Measurements from ENCODE around the gene PCNP. TPM values are rescaled to one million over a fixed set of nuclear protein-coding genes. Genes with fewer than 3 reads are reported as not detected.

Gene PCNP
- total RNA-seq, 1 experiment from 2014 or later: 216 TPM

DNA sequence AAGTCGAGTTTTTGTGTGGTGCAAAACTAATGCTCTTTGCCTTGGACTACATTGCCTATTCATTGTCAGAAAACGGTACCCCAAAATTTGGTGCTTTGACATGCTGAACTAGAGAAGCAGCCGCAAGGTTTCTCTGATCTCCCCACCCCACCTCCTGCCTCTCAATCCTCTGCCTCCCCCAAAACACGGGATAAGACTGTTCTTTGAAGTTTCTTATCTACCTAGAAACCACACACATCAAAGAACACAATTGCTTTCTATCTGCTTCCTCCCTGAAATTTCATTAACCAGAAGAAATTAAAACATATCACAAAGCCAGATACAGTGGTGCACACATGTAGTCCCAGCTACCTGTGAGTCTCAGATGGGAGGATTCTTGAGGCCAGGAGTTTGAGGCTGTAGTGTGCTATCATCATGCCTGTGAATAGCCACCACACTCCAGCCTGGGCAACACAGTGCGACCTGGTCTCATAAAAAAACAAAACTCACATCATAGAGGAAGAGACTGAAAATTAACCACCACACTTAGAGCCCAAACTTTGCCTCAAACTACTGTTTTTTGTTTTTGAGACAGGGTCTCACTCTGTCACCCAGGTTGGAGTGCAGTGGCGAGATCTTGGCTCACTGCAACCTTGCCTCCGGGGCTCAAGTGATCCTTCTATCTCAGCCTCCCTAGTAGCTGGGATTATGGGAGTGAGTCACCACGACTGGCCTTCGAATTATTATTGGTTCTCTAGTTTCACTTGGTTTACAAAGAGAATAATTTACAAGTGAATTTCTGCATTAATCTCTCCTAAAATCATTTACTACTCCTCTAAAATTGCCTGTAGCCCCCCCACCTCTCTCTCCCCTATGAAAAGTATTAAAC is 2.7 kb upstream of the PCNP start:
- no peak overlapping the region for H3K27ac ChIP-seq (ENCODE audit: insufficient read length, low read depth, low read length)
- H2BK20ac ChIP-seq (ENCODE audit: low read depth, low read length, poor library complexity, severe bottlenecking): no peak overlapping the region
- H4K5ac ChIP-seq (ENCODE audit: insufficient read length, low read depth, low read length): no peak overlapping the region
- no peak overlapping the region for H2AK5ac ChIP-seq (ENCODE audit: insufficient read length, low read length)
- H3K4ac ChIP-seq (ENCODE audit: low read depth, low read length): no peak overlapping the region
- WGBS (ENCODE audit: extremely low coverage, insufficient read length, low lambda C conversion rate): no CpG with 5 or more reads among the region's 9 CpGs
- no peaks in the 10 kb centered on the region for H3K9me3 ChIP-seq (ENCODE audit: control insufficient read depth, low read depth, low read length)
- H4K20me1 ChIP-seq (ENCODE audit: control insufficient read depth, insufficient read depth, insufficient read length): no peaks in the 10 kb centered on the region
- no peaks in the 10 kb centered on the region for H3K4me1 ChIP-seq (ENCODE audit: insufficient read depth, low read length)
- H3K9me3 Mint-ChIP-seq: no peaks in the 10 kb centered on the region
- H3K14ac ChIP-seq (ENCODE audit: insufficient read depth, low read length): no peak overlapping the region
- TF ChIP-seq, protein P1, sequence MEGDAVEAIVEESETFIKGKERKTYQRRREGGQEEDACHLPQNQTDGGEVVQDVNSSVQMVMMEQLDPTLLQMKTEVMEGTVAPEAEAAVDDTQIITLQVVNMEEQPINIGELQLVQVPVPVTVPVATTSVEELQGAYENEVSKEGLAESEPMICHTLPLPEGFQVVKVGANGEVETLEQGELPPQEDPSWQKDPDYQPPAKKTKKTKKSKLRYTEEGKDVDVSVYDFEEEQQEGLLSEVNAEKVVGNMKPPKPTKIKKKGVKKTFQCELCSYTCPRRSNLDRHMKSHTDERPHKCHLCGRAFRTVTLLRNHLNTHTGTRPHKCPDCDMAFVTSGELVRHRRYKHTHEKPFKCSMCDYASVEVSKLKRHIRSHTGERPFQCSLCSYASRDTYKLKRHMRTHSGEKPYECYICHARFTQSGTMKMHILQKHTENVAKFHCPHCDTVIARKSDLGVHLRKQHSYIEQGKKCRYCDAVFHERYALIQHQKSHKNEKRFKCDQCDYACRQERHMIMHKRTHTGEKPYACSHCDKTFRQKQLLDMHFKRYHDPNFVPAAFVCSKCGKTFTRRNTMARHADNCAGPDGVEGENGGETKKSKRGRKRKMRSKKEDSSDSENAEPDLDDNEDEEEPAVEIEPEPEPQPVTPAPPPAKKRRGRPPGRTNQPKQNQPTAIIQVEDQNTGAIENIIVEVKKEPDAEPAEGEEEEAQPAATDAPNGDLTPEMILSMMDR (conservative IDR thresholded peaks at IDR 0.05): no peak
- H4K8ac ChIP-seq (replicated peaks; ENCODE audit: insufficient read length, low read depth, low read length): no peak overlapping the region
- DNase-seq: no peak
- no peak overlapping the region for H2BK15ac ChIP-seq (ENCODE audit: low read depth, low read length)
- no peaks in the 10 kb centered on the region for H3K79me1 ChIP-seq (ENCODE audit: insufficient read depth, low read depth, low read length, poor library complexity, severe bottlenecking)
- H2AFZ ChIP-seq (ENCODE audit: low read length): no peak overlapping the region
- H3K56ac ChIP-seq (ENCODE audit: insufficient read length, low read depth, low read length): no peak overlapping the region
- no peak overlapping the region for H2BK12ac ChIP-seq (ENCODE audit: insufficient read length, low read depth, low read length)
- H2BK5ac ChIP-seq (ENCODE audit: insufficient read length, low read length): no peak overlapping the region
- peaks cover 9% of the 10 kb centered on the region; the same call in 1 of the 2 replicates for H3K79me2 ChIP-seq (ENCODE audit: insufficient read depth, low read length)
- H3K9ac ChIP-seq (ENCODE audit: extremely low read depth, insufficient read length, low read length): no peak overlapping the region
- no peaks in the 10 kb centered on the region for H3K27me3 Mint-ChIP-seq (ENCODE audit: low read depth)
- H3K4me3 Mint-ChIP-seq: no peak overlapping the region; a peak in 1 of 5 replicates
- H3T11ph ChIP-seq (ENCODE audit: low read length): no peak overlapping the region
- H3K27me3 ChIP-seq (ENCODE audit: insufficient read depth, low read length): no peaks in the 10 kb centered on the region
- H2BK120ac ChIP-seq (ENCODE audit: low read depth, low read length, poor library complexity, severe bottlenecking): no peak overlapping the region
- no peak overlapping the region for H3K18ac ChIP-seq (ENCODE audit: insufficient read length, low read depth, low read length)
- H3K23ac ChIP-seq (ENCODE audit: insufficient read length, low read depth, low read length): no peak overlapping the region
- peaks cover 6 to 12% (median 9%) of the 10 kb centered on the region in 3 experiments; a peak in 6 of 7 replicates for H3K36me3 Mint-ChIP-seq (ENCODE audit: insufficient read depth in 1 of 3, low read depth in 3 of 3)
- no peaks in the 10 kb centered on the region for H3K23me2 ChIP-seq (ENCODE audit: insufficient read length, low read depth, low read length, poor library complexity, severe bottlenecking)
- H3K4me1 Mint-ChIP-seq: peaks cover 13 to 19% of the 10 kb centered on the region in 2 experiments
- no peak overlapping the region for H3K4me2 ChIP-seq (ENCODE audit: insufficient read depth, insufficient read length, low read length)
- no peak overlapping the region for H3K27ac Mint-ChIP-seq
- H4K91ac ChIP-seq (ENCODE audit: insufficient read length, low read depth, low read length): no peak overlapping the region

Data from H9 (cell line).